ENCODE data around the gene ADD2. TPM values are rescaled to one million over a fixed set of nuclear protein-coding genes. Genes with fewer than 3 reads are reported as not detected.

Gene ADD2
- total RNA-seq, 1 experiment from 2014 or later: 23.1 TPM

DNA sequence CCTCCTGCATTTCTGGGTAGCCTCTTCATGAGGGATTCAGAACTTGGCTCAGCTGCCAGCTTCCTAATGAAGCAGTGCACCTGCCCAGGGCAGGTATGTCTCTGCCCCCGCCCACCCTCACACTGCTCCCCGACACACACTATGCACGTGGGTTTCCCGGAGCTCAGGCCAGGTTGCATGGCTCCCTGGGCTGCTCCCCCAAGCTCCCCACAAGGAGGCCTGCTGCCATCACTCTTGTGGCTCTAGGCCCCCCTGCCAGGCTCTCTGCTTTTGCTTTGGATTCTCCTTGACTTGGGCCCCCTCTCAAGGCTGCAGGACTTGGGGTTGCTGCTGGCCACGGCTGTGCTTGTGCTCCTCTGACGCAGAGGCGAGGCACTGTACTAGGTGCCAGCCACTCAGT lies 43.6 kb downstream of the ADD2 start:
- DNase-seq (ENCODE audit: extremely low read depth, low read depth): no peak

DNA sequence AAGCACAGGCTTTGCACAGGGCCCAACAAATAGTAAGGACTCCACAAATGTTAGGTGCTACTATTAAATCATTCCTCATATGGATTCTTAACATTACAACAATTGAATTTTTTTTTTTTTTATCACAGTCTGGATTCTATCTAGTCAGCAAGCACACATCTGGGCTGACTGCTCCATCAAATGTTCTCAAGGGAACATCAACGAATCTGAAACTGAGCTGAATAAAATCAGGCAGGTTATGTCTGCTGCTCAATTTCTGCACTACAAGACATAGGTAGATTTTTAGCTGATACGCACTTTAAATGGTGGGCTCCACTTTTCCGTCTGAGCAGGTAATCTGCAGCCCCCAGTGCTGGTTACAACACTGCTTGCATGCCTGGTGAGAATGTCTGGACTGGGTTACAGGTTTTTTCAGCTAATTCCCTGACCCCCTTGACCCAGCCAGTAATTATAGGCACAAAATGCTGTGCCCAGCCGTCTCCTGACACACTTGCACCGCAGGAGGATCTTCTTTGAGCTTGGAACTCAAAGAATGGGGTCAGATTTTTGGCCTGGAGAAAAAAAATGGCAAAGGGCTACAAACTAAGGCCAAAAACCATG lies 44.6 kb downstream of the ADD2 start:
- no peak for DNase-seq (ENCODE audit: extremely low read depth, low read depth)

DNA sequence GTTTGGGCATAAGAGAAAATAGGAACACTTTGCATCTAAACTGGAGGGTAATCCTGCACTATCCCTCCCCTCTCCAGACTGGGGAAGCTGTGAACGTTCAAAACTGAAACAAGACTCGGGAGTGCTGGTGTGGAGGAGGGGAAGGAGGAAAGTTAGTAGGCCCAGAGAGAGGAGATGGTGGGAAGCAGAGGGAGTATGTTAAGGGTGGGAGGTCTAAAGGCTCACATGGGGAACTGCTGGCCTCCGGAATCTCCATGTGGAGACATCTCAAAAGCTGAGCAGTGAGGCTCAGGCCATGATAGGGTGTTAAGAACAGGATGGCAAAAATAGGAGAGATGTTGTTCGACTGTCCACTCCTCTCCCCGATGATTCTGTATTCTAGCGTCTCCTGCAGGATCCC lies 47.9 kb downstream of the ADD2 start:
- no peak for DNase-seq (ENCODE audit: extremely low read depth, low read depth)

DNA sequence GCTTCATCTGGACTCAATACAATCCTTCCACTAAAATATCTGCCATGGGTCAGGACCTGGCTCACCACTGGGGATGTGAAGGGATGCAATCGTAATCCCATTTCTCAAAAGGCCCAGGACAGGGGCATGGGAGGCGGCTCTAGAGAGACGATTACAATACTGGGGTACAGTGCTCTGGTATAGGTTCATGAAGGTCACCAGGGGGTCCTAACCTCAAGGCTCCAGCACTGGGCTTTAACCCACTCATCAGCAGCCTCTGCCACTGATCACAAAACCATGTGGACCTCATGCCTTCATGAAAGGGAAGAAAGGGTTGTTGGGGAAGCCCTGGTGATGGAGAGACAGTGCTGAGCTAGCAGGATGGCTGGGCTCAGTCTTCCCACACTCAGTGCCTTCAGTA lies 48.8 kb downstream of the ADD2 start:
- no peak for DNase-seq (ENCODE audit: extremely low read depth, low read depth)

DNA sequence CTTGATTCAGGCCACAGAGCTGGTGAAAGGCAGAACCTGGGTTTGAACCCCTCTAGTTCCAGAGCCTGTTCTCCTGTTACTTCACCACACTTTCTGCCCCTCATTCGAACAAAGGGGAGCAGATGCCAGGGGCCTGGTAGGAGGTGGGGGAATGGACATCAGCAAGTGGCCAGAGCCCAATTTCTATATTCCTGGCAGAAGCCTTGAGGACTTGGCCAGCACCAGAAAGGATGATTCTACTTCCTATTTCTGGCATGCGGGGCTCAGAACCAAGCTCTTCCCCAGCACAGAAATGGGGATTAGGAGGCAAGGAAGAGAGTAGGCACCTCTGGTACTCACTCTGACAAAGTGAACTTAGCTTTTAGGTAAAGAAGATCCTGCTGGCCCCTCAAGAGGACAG lies 49.3 kb downstream of the ADD2 start:
- DNase-seq (ENCODE audit: extremely low read depth, low read depth): no peak

DNA sequence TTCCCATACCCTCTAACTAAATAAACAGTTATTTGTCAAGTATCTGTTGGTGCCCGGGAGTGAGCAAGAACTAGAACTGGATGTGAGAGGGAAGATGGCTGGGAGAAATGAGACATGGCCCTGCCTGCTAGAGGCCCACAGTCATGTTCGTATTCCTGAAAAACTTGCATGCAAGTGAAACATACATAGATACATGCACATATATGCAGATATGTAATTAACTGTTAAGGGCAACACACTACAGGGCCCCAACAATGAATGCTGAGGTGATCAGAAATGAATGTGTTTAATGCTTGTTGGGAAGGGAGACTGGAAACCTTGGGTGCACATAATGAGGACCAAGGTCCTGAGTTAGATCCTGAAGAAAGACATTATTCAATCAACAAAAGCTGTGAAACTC lies 49.8 kb downstream of the ADD2 start:
- DNase-seq (ENCODE audit: extremely low read depth, low read depth): no peak

DNA sequence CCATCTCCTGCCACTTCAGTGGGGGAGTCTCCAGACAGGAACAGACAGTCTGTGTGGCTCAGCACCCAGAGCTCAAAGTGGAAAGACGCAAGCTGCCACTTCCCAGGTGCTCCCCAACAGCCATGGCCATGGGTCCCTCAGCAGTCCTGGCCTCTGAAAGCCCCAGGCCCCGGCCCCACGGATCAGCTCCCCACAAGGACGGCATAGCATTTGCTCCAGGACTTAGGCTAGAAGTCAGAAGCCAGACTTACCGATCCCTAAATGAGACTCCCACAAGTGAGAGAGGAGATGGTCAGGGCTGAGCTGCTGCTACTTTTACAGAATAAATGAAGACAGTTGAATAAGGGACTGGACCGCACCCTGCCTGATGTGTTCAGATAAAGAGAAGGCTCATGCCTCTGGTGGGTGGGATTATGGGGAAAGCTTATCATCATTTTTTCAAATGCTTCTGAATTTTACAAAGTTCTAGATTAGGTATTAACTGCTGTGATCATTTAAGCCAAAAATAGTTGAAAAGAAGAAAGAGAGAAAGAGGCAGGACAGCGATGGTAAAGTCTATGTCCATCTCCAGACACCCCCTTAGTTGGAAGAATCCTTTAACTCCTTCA lies 50.5 kb downstream of the ADD2 start:
- no peak for DNase-seq (ENCODE audit: extremely low read depth, low read depth)

DNA sequence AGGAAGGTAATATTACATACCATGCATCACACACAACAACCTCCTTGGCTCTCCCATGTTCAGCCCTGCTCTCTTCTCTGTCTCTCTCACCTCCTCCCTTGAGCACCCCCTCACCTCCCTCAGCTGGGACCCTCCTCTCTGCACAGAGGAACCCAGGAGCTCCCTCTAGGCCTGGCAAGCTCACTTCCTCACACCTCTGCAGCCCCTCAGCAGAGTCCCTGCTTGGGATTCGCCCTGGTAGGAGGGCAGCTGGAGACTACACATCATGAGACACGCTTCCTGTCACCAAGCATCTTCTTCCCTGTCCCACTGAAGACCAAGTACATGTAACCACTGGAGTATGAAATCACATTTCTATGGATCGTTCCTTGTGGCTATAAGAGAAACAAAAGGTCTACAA lies 51.0 kb downstream of the ADD2 start:
- DNase-seq (ENCODE audit: extremely low read depth, low read depth): no peak

DNA sequence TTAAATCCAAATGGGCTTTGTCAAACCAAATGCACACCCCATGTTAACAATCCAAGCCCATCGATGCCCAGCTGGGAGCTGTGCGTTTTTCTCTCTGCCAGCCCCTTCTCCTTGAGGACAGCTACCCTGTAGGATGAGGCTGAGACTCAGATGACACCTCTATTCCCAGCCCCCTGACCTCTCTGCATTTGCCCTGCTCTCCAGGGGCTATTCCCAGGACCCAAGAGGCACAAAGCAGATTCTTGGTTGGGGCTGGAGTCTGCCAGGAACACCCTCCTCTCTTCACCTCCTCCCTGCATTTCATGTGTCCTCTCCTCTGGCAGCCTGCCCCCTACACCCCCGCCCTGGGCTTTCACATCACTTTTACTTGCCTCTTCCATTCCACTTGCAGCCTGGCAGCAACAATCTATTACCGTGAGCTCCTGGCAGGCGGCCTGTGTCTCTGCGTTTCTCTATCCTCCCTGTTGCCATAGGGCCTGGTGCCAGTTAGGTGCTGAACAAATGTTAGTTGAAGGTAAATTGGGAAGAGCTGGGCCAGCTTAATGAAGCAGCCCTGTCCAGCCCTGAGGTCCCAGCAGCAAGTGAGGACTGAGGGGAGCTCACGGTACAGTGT lies 51.8 kb downstream of the ADD2 start:
- DNase-seq (ENCODE audit: extremely low read depth, low read depth): no peak

DNA sequence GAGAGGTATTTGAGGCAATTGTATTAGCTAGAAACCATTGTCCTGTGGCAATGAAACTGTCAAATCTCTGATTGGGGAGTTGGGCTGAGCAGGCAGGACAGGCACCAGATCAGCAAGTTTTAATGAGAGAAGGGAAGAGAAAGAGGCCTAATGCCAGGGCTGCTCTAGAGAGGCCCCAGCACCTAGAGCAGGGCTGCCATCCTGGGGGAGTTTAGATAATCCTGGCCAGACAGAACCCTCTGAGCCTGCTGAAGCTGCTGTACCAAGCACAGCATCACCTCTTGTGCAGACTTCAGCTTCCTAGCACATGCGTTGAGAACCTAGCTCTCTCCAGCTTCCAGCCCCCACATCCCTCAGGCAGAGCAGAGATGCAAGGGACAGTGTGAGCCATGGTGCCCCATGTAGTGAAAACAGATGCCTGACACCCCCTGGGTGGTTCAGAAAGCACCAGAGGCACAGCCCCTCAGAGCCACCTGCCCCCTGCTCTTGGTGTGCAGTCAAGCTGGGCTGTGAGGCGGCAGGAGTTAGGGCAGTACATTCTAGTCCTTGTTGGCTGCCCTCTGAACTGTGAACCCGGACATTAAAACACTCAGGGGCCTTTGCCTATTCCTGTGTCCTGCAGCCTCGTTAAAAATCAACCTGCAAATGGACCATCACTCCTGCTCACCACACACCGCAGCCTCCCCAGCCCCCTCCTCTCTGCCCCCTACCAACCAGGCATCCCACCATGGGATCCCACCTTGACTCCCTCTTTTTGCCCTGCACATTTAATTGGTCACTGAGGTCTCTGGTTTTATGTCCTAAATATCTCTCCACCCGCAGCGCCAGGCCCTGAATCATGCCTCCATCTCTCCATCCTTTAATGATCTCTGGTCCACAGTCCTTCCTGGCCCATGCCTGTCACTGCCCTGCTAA lies 52.7 kb downstream of the ADD2 start:
- no peak for DNase-seq (ENCODE audit: extremely low read depth, low read depth)

DNA sequence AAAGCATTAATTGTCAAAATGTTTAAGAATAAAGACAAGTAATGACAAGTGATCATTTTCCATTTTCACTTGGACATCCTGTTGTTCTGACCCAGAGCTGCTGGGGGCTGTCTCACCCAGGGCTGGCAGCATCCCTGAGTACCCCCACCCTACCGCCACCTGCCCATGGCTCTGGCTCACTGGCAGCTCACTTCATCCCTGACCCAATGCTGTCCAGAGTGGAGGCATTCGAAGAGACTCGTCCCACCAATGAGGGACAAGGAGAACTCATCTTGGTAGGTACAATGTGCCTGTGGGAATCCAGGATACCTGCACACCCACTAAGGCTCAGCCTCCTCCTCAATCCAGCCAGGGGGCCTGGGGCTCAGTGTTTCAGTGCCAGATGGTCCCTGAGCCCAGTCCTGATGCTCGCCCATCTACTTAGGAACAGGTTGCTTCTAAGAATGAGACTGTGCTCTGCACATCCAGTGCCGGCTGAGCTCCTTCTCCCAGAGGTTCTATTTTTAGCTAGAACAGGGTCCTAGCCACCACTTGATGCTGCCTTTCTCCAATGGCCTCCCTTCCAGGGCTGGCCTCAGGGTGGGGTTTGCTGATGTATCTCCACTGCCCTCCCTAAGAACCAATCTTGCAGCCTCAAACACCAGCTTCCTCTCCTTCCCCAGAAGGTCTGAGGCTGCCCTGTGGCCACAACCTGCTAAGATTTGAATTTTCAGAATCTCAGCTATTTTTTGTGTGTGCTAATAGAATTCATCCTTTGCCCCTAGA lies 53.7 kb downstream of the ADD2 start:
- DNase-seq (ENCODE audit: extremely low read depth, low read depth): no peak

DNA sequence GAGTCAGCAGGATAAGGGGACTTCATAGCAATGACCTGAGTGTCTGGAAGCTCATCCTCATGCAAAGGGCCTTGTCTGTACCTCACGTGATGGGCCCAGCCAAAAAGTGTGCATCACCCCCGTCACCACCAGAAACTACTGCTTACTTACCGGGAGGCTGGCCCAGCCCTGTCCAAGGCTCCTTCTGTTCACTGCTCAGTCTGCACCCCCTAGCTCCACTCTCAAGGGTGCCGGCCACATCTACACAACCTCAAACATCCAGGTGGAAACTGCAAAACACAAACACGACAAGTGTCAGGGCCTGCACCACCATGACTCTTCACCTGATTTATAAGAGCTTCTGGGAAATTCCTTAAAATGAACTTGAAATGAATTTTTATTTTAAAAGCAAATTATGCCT lies 55.1 kb downstream of the ADD2 start:
- DNase-seq (ENCODE audit: extremely low read depth, low read depth): no peak

DNA sequence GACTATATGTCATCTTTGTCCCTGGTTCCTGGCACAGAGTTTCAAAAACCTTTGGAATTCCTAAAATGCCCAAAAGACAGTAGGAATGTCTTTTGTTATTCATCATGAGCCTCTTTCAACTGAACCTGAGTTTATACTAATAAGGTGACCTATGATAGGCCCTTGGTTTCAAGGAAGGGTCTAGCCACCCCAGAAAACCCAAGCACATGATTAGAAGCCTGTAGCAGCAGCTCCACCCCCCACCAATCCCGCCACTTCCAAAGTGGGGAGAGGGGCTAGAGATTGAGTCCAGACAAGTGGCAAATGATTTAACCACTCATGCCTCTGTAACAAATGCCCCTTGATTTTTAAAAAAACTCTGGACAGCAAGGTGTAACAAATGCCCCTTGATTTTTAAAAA lies 56.8 kb downstream of the ADD2 start:
- DNase-seq (ENCODE audit: extremely low read depth, low read depth): no peak

DNA sequence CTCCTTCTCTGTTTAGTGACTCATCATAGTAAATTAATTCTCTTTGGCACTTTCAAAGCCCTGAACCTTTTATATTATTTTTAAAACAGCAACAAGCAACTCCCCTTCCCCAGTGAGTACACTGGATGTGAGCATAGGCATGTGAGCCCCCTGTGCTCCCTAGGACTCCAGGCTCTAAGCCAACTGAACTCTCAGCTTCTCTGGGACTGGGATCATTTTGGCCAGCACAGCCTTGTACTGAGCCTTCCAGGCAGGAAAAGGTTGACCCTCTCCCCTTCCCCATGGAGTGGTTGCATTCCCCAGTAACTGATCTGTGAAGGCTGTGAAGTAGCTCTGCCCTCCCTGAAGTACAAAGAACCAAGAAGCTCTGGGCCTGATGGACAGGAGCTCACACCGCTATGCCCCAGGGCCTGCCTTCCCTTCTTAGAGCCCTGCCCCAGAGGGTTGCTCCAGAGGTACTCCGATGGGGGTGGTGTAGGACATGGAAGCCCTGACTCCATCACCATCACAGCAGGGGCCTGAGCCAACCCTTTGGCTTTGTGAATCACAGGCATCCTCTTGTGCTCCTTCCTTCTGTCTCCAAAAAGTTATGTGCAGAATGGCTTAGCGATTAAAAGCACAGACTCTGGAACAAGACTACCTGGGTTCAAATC lies 57.8 kb downstream of the ADD2 start:
- no peak for DNase-seq (ENCODE audit: extremely low read depth, low read depth)

DNA sequence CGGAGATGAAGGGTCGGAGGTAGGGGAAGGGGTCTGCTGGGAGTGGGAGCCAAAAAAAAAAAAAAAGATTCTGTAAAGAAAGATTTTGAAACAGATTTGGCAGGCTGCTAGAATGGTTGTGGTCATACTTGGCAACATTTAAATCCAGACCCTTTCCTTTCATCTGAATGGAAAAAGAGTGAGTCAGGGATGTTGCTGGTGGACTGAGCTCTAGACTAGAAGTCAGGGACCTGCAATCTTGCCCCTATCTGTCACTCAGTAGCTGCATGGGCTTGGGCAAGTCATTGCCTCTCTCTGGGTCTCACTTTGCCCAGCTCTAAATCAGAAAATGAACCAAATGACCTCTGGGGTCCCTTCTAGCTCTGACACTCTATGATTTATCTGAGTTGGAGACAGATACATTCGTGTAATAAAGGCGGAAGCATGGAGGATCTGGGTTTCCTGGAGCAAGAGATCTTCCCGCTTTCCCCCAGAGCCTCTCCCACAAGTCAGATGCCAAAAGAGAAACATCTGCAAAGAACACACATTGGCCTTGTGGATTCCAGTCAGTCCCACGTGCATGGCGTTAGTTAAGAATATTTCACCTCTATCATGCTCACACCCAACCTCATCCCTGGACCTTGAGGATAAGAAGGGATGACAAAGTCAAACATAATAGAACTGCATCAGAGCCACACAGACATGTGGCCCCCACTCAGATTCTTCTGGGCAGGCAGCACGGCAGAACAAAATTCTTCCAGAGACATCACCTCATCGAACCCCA lies 58.5 kb downstream of the ADD2 start:
- no peak for DNase-seq (ENCODE audit: extremely low read depth, low read depth)

DNA sequence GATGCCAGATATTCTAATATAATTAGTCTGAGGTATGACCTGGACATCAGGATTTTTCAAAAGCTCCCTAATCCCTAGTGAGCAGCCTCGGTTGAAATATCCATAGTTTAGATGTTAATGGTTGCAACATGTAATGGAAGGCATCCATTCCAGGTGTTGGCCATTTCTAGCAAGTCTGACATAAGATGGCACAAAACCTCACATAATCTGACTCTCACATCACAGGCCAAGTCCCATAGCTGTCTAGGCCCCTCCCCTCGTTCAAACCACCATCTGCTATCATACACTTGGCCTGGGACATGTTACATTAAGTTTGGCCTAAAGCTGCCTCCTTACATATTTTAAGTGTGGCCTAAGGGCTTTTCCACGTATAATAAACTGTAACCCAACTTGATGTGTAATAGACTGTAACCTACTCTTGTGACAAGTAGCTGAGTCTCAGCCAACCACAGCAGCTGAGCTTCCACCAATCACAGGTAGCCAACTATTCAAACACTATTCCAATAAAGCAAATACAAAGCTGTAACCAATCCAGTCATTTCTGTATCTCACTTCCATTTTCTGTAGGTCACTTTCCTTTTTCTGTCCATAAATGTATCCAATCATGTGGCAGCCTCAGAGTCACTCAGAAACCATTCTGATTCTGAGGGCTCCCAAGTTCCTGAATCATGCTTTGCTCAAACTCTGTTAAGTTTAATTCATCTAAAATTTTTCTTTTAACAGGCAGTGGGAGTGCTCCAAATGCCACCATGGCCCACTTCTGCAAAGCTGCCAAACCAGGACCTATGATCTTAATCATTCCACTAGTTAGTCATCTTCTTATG lies 59.4 kb downstream of the ADD2 start:
- DNase-seq (ENCODE audit: extremely low read depth, low read depth): no peak

DNA sequence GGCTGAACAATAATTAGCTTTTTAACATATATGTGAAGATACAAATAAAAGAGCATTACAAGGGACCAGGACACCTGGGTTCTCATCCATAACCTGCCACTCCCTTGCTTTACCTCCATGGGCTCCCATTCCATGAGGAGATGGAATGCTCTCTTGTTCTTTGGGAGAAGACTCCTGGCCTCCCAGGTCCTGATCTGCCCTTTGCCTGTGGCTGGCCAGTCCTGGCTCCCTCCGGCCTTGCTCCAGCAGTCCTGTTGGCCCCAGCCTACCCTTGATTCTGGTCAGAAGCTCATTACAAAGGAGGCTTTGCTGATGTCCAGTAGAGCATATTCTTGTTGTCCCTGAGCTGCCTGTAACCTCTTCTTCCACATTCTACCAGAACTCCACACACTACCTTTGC lies 60.3 kb downstream of the ADD2 start:
- no peak for DNase-seq (ENCODE audit: extremely low read depth, low read depth)

DNA sequence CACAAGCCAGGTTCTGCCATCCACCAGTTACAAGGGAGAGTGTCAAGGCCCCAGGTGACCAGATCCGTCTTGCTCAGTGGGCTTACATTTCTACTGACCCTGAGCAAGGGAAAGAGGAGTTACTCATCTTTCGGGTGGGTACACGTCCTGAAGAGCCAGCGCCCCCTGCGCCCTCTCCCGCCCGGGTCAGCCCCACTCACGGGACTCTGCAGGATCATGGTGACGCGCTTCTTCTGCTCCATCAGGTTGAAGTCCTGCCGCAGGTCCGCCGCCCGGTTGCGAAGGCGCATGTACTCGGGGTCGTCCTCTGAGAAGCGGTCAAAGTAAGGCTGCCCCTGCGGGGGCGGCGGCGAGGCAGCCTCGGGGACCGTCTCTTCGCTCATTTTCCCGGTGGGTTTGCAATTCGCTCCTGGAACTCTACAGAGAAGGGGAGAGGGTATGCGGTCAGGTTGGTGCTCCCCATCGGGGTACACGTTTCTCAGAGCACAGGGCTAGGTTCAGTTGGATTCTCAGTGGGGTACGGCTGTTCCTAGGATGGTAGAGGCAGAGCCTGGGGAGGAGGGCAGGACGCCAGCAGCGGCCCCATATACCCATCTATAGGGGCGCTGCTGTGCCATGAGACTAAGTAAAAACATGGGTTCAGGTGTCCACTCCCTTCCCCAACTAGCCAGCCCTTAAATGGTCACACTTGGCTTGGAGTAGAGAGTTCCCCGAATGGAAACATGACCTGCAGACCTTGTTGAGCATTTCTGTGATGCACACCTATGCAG lies 61.8 kb downstream of the ADD2 start:
- no peak for DNase-seq (ENCODE audit: extremely low read depth, low read depth)
